Stimulated activated CD8-positive, alpha-beta memory T cell treated with anti-CD3 and anti-CD28 coated beads, Interleukin-4, amount 100 ng/mL, for 4 hours (primary cell): ENCODE results near the gene EFCC1.

Experiments
- DNase-seq, 2 donors: peaks; one replicate each; pipeline ENCODE4 v3.0.0-alpha.2; 2020; ENCODE audit warnings: low read depth in 2 of 2, low spot score in 1 of 2

EFCC1 gene

GRCh38 chr3:129001101-129001805 is at the start of gene EFCC1:
Gene EFCC1 (plus strand): TSS chr3:129001304. CDS start chr3:129001629, 325 bp downstream.
- DNase-seq = no peak

- no peak for DNase-seq
Measured at GRCh38 chr3:128956440-128956839, 44.7 kb upstream of the EFCC1 start.

- no peak for DNase-seq
Measured at GRCh38 chr3:128965280-128965679, 35.8 kb upstream of the EFCC1 start.

- DNase-seq = no peak
Measured at GRCh38 chr3:128965818-128966217, 35.3 kb upstream of the EFCC1 start.

- no peak for DNase-seq
Measured at GRCh38 chr3:128967748-128968355, 33.3 kb upstream of the EFCC1 start.

- peak in 1 of 2 donors; percentile 35 for DNase-seq
Measured at GRCh38 chr3:128969993-128970739, 30.9 kb upstream of the EFCC1 start.

GRCh38 chr3:128970740-128971047 is 30.4 kb upstream of the EFCC1 start:
- no peak for DNase-seq

GRCh38 chr3:128971421-128972100 is 29.5 kb upstream of the EFCC1 start:
- DNase-seq = no peak

- no peak for DNase-seq
Measured at GRCh38 chr3:128973988-128974564, 27.0 kb upstream of the EFCC1 start.

GRCh38 chr3:128975276-128975675 is 25.8 kb upstream of the EFCC1 start:
- no peak for DNase-seq

- DNase-seq = no peak
Measured at GRCh38 chr3:128983293-128984069, 17.6 kb upstream of the EFCC1 start.

GRCh38 chr3:128984596-128984995 is 16.5 kb upstream of the EFCC1 start:
- no peak for DNase-seq

- DNase-seq = no peak
Measured at GRCh38 chr3:128987302-128988100, 13.6 kb upstream of the EFCC1 start.

- DNase-seq = no peak
Measured at GRCh38 chr3:128988286-128988685, 12.8 kb upstream of the EFCC1 start.

- DNase-seq = no peak
Measured at GRCh38 chr3:128991355-128991895, 9.7 kb upstream of the EFCC1 start.

GRCh38 chr3:128992926-128993460 is 8.1 kb upstream of the EFCC1 start:
- DNase-seq = no peak

- peak; percentile 71 to 82 for DNase-seq
Measured at GRCh38 chr3:128993461-128994172, 7.5 kb upstream of the EFCC1 start, which contains the start of gene CFAP92. Gene CFAP92 (minus strand): TSS chr3:128994076. CDS start chr3:128993304, 772 bp downstream.

- no peak for DNase-seq
Measured at GRCh38 chr3:128994173-128994512, 7.0 kb upstream of the EFCC1 start.
